Measurements from ENCODE around the gene BCL2.

Gene BCL2

DNA sequence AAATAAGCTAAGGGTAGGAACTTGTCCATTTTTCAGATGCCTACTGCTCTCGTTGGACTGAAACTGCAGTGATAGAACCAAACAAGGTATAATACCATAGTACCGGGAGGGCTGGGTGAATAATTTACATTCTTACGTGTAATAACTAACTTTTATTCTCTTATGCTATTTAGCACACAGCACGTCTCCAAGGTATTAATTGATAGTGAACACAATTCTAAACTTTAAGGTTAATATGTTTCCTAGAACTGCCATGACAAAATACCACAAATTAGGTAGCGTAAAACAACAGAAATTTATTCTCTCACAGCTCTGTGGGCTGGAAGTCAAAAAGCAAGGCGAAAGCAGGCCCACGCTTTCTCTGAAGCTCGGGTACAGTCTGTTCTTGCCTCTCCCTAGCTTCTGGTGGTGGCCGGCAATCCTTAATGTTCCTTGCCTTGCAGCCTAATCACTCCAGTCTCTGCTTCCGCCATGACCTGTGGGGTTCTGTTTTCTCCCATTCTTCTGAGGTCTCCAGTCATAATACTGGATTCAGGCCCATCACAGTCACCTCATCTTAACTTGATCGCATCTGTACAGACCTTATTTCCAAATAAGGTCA is 5.6 kb upstream of the BCL2 start:
- no peak for DNase-seq

DNA sequence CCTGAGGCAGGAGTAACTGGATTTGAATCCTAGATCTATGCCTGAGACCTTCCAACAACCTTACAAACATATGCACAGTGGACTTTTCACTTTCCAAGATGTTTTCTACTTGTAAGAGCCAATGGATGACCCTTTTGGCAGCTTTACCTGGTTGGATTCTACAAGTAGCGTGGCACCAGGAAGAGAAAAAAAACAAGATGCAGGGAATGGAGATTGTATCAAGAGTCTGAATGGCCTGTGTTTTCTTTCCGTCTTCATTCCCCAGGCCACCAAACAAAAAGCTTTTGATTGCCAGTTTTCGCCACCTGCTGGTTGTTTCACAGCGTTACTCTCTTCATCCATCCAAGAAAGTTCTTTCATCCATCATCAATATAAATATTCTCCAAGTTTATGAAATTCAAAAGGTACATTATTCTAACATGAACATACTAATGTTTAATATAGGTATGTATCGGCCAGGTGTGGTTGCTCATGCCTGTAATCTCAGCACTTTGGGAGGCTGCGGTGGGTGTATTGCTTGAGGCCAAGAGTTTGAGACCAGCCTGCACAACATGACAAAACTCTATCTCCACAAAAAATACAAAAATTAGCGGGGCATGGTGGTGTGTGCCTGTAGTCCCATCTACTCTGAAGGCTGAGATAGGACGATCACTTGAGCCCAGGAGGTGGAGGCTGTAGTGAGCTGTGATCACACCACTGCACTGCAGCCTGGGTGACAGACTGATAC is 3.5 kb upstream of the BCL2 start:
- peak; percentile 31 for DNase-seq

DNA sequence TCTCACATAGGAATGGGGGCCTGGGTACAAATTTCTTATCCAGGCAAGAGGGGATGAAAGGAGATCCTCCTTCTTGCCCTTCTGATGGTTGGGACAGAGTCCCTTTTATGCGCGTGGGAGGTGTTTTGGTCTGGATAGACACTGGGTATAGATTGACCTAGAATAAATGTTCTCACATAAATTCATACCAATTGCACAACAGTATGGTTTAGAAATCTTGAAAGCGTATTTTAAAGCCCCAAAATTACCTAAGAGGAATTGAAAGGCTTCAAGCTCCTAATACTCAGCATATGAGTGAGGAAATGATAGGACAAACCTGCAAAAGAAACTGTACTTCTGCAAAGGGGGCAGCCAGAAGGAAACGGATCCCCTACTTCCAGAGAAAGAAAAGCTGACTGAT is 2.6 kb upstream of the BCL2 start:
- no peak for DNase-seq

DNA sequence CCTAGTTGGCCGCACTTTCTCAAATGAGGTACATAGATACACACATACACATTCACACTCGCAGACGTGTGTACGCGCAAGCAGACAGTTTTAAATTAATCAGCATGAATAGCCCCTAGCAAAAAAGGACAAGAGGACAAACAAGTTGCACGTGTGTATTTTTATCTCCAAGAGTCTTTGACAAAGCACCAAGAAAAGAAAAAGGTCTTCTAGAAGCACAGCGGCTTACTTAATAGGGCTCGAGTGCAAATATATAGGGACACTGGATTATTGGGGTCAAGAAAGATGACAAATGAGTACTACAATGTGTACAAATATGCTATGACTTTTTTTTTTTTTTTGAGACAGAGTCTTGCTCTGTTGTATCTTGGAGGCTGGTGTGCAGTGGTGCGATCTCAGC is 1.7 kb upstream of the BCL2 start:
- no peak for DNase-seq

DNA sequence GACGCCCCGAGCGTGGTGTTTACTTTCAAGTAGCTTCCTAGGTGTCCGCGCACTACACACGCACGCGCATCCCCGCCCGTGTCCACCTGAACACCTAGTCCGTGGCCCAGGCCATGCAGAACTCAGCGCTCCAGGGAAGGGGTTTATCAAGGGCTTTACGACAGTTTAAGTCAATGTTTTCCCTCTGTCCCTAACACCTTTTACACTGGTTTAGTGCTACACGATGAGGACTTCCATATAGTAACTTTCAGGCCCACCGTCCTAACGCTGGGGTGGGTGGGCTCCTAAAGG is 1.4 kb upstream of the BCL2 start:
- DNase-seq: no peak

DNA sequence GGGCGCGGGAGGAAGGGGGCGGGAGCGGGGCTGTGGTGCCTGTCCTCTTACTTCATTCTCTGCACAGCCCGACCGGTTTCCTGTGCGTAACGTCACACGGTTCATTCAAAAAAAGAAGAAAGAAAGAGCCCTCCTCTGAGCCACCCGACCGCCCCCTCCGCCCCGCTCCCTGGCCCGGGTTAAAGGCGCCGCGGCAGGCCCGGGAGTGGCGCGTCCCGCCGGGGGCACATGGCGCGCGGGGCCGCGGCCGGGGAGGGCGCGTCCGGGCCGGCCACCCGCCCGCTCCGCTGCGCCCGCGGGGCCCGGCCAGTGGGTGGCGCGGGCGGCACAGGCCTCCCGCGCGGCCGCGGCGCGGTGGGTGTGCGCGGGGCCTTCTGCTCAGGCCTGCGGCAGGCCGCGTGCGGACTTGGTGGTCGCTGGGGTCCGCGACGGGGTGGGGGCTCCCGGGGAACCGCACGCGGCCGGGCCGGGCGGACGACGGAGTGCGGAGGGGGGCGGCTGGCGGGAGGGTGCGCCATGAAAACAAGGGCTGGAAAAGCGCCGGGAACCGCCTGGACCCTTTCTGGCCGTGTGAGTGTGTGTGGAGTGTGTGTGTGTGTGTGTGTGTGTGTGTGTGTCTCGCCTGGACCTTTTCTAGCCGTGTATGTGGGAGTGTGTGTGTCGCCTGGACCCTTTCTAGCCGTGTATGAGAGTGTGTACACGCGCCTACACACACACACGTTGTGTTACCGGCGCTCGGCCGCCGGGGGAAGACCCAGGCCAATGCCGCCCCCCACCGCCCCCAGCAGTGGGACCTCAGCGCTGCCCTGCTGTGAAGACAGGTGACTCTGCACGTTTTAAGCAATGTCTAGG is 780 bp upstream of the BCL2 start:
- peak; percentile 2 for DNase-seq

DNA sequence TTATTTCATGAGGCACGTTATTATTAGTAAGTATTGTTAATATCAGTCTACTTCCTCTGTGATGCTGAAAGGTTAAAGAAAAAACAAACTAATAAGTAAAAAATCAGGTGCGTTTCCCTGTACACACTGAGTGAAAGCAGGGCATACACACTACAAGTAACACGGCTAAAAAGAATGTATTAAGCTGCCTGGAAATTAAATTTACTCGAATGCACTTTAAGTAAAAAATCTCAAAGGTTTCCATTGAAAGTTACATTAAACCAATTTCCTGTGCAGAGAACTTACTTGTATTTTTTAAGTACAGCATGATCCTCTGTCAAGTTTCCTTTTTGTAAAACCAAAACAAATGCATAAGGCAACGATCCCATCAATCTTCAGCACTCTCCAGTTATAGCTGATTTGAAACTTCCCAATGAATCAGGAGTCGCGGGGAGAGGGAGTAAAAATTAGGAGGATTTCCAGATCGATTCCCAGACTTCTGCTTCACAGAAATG is 633 bp downstream of the BCL2 start:
- DNase-seq: no peak

DNA sequence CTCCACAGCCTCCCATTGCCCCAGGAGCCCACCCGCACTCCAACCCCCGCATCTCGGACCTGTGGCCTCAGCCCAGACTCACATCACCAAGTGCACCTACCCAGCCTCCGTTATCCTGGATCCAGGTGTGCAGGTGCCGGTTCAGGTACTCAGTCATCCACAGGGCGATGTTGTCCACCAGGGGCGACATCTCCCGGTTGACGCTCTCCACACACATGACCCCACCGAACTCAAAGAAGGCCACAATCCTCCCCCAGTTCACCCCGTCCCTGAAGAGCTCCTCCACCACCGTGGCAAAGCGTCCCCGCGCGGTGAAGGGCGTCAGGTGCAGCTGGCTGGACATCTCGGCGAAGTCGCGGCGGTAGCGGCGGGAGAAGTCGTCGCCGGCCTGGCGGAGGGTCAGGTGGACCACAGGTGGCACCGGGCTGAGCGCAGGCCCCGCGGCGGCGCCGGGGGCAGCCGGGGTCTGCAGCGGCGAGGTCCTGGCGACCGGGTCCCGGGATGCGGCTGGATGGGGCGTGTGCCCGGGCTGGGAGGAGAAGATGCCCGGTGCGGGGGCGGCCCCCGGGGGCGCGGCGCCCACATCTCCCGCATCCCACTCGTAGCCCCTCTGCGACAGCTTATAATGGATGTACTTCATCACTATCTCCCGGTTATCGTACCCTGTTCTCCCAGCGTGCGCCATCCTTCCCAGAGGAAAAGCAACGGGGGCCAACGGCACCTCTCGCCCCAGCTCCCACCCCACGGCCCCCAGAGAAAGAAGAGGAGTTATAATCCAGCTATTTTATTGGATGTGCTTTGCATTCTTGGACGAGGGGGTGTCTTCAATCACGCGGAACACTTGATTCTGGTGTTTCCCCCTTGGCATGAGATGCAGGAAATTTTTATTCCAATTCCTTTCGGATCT is 1.3 kb downstream of the BCL2 start:
- peak; percentile 56 for DNase-seq

DNA sequence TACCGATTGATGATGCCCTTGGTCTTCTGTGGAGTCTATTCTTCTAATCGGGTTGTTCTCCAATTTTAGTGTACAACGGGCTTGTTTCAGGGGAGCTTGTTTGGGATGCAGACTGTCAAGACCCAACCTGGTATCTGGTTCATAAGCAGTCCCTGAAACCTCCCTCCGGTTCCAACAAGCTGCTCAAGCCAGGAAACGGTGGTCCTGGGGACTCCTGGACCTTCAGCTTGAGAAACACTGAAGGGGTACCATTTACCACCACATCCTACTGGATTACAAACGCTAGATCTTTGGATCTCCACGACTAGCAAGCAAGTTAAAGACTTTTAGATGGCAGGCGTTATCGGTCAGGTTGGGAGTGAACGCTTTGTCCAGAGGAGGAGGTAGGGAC is 2.0 kb downstream of the BCL2 start:
- DNase-seq: no peak

DNA sequence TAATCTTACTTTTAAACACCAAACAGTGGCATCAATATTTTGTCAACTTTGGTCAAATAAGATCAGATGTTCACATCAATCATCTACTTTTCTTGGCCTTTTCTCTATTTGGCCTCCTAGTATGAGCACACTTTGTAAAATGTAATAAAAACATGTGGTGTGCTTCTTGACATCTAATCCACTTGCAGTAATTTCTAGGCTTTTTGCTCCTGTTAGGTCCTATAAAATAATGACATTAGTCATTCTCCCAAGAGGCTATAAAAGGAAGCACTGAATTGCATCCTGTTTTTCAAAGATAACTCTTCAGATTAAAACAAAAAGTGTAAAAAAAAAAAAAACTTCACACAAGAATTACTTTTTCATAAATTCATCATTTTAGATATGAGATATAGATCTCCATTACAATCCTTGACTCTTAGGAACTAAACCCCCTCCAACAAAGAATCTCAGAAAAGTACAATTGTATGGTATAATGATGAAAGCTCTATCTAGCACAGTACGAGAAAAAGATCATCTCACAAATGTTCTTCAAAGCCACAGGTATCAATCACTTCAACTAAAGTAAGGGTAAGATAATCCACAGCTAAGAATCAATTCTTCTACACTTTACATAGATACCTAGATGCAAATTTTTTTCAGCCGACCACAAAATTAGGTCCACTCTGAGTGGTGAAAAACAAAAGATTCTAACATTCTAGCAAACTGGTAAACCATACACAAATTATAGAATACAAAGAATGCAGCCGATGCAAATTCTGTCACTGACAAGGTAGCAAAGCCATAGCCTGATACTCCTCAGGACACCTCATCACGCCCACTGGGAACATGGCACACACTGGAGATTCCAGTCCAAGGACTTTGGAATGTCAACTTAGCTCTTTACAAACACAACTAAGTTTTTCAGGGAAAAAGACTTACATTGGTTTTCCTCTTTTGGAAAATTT is 2.7 kb downstream of the BCL2 start:
- no peak for DNase-seq

DNA sequence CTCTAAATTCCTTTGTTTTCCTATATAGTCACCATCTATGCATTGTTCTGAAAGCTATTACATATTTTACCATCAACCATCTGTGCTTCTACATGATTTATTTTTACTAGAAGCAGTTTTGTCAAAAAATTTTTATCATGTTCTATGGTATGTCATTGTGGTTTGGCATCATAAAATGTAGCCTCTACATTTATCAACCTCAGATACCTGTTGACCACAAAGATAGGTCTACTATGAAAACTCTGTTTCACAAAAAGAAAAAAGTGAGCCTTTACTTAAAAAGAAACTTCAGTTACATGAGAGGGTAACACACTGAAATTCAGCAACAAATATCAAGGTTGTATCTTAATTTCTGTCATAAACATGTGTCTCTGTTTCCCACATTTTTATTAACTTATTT is 3.7 kb downstream of the BCL2 start:
- DNase-seq: no peak

DNA sequence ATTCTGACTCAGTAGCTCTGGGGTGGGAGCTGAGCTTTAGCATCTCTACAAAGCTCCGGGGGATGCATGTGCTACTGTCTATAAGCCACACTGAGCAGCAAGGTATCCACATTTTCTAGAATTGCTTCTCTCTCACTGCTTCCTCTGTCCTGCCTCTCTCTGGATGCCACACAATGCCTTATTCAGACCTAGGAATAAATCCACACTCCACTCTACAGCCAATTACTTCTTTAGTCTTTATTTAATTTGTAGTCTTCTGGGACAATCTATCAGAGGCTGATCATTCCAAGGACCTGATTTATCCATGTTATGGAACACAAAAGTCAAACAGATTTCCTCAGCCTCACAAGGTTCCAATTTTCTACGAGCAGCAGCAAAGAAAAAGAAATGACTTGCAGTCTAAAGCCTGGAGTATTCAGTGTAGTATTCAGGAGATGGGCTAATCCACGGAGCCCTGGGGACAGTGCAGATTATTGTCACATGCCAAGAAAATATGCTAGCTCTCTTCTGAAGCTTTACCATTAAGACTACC is 4.4 kb downstream of the BCL2 start:
- no peak for DNase-seq

DNA sequence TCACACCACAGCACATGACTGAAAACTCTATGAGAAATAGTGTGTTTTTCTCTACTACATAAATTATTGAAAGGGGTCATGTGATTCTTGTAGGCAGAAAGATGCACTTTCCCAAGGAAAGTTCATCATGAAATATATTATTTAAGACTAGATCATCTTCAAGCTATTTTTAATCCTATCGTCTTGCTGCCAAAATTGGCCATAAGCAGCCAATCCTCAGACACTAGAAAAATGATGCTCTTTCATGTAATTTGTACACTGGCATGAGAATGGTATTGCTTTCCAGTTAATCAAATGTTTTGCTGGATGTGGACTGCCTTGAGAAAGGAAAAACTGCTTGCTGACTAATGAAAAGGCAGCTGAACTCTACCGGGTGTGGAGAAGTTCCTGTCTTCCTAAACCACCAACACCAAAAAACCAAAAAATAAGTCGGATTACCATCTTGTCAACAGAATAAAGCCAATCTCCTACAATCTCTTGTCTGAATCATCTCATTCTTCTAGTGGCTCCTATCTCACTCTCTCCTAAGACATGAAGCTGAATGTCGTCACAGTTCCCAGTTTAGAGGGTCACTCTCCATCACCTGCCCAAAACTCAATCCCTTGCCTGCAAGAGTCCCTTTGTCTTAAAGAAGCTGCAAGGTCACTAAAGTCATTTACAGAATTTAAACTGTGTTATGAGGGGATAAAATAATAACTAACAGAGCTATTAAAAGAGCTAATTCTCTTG is 5.3 kb downstream of the BCL2 start:
- DNase-seq: no peak

DNA sequence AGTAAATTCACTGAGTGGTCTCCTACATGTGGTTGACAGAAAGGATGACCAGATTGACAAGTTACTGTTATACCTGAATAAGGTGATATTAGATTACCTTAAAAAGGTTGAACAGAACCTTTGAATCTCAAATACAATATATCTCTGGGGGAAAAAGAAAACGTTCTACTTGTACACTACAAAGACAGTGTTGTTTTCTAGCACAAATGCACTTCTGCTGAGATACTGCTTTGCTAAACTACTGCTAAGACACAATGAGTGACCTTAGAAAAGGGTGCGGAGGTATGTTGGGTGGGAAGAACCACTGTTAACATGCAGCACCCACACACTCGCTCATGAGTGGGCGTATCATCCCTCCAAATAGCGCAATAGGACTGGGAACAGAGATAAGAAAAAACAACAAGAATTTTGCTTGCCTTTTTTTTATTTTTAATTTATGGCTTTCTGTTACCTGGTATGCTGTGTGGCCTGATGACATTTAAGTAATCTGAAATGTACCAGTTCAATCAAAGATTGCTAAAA is 6.1 kb downstream of the BCL2 start:
- DNase-seq: no peak

DNA sequence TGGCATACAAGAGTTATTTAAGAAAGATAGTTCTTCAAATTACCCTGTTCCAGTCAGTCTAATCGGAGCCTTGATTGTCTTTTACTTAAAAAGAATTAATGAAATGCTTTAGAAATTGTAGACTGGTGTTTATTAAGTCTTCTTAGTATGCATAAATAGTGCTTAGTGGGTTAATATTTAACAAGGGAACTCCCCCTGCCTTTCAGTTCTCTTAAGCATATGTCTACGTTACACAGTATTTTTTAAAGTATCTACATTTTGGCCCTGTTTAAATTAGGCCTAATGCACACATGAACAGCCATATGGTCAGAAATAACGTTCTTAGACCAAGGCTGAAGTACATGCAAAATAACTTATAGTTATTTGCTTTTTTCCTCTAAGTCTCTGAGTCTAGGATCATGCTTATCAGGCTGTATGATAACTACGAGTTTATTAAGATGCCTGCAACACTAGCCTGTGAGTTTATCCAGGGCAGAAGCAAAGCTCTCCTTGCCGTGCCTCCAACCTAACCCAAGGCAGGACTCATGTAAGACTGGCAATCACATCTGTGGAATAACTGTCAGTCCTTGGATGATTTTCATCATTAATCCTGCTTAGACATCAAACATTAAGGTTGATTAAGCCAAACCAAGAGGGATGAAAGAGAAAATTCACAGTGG is 6.7 kb downstream of the BCL2 start:
- no peak for DNase-seq

DNA sequence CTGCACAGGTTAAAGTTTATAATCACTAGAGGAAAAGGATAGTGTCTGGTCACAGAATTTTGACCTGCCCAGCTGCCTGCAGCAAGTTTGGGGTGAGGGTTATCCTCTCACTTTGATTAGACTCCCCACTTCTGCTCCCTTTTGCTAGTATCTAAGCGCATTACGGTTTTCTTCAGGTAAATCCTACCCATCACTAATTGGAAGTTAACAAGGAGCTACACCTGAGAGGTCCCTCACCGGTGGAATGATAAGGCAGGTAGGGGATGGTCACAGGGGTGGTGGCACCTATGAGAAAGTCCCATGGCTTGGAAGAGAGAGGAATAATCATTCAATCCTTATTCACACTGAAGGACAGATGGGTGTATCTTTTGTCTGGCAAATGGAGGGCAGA is 7.6 kb downstream of the BCL2 start:
- DNase-seq: no peak

DNA sequence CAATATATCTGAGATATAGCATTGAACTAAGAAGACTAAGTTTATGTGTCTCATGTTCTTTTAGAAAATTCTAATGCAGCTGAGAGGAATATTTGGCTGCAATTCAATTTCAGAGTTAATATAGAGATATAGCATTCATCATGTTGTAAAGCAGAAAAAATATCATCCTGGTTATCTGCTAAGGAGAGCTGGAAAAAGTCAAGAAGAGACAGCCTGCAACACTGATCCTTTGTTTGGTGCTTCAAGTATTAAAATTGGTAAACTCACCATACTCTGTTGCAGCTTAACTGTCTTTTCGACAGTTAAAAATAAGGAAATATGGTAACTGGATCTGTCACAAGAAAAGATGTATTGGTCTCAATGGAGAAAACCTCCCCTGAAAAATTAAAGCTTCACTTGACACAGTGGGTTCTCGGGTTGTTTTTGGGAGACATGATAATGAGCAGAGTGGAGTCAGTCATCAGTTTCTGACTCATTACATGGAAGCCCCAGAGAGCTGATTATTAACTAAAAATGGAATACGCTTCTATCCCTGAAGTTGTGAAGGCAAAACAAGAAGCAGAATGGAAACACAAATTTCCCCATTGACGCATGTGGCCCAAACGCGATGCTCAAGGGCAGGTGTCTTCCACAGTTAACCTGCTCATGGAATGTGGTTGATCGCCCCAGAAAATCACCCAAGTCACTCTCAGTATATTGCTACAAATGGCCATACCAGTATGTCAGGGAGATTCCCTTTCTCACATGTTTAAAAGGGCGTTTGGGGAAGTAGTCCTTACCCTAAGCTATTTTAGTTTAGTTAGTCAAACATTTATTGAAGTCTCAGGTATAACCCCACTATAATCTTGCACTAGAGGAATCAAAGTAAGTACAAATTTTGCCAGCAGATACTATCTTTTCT is 8.2 kb downstream of the BCL2 start:
- DNase-seq: no peak

DNA sequence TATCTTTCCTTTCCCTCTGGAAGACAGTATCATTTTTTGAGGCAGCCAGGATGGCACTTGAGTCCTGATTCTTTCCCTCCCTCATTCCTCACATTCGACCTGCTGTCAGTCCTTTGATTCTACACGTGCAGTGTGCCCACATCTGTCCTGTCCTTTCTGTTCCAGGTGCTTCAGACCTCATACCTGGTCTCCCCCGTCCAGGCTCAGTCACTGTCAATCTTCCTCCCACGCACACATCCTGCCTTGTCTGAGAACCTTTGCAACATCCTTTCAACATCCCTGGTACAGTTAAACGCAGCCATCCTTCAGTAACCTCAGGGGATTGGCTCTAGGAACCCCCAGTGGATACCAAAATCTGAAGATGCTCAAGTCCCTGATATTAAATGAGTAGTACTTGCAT is 10.1 kb downstream of the BCL2 start:
- DNase-seq: no peak

All from NCI-H187 treated with DMSO at 0.1 percent for 48 hours (cell line).